Activated CD4-positive, alpha-beta memory T cell treated with anti-CD3 and anti-CD28 coated beads for 36 hours (primary cell): ENCODE measurements around the gene GZMM. TPM values are rescaled to one million over a fixed set of nuclear protein-coding genes. Genes with fewer than 3 reads are reported as not detected.
A peak's percentile ranks its signal among the peaks of the same experiment; 100 is the strongest.
"Not testable (repeated sequence)": the region's sequence is repeated elsewhere in the genome, so short reads cannot be mapped to it uniquely, and the experiment has no call there.

Source experiments
- CTCF ChIA-PET: fragments of 350-600 bp; sonication (Branson Sonifier 250); formaldehyde crosslinking; loops from one replicate; lab custom pipeline; 2021; ENCODE audit warnings: antibody characterized with exemption, inconsistent platforms; lab: Charles Lee
- POLR2A ChIA-PET: fragments of 350-600 bp; sonication (Branson Sonifier 250); formaldehyde crosslinking; loops from one replicate; lab custom pipeline; 2021; ENCODE audit warnings: antibody characterized with exemption; lab: Charles Lee
- DNase-seq: peaks from one replicate; pipeline ENCODE4 v3.0.0-alpha.2; 2020
- H3K27ac Mint-ChIP-seq: one replicate; pipeline ENCODE4 v1.8.0; 2021; ENCODE audit warnings: mixed read lengths
- H3K27me3 Mint-ChIP-seq: one replicate; pipeline ENCODE4 v1.8.0; 2021; ENCODE audit warnings: mixed read lengths
- H3K36me3 Mint-ChIP-seq: one replicate; pipeline ENCODE4 v1.8.0; 2021; ENCODE audit warnings: mixed read lengths
- H3K4me1 Mint-ChIP-seq: one replicate; pipeline ENCODE4 v1.8.0; 2021; ENCODE audit warnings: low read depth, mixed read lengths
- H3K4me3 Mint-ChIP-seq: one replicate; pipeline ENCODE4 v1.8.0; 2021; ENCODE audit warnings: mild to moderate bottlenecking, mixed read lengths
- H3K9me3 Mint-ChIP-seq: one replicate; pipeline ENCODE4 v1.8.0; 2021; ENCODE audit warnings: mixed read lengths
- intact Hi-C: fragments of 100-400 bp; cut with micrococcal nuclease; formaldehyde crosslinking; loops from one replicate; pipeline ENCODE4 v1.15.1; 2023
- total RNA-seq, 2 experiments: library from RNA; stranded (reverse); gene quantifications; one replicate each; pipeline ENCODE4 v1.2.3, GENCODE V29; 2021

The GZMM gene
- total RNA-seq, 2 experiments from 2014 or later, result 27.2 to 27.4 TPM

DNA sequence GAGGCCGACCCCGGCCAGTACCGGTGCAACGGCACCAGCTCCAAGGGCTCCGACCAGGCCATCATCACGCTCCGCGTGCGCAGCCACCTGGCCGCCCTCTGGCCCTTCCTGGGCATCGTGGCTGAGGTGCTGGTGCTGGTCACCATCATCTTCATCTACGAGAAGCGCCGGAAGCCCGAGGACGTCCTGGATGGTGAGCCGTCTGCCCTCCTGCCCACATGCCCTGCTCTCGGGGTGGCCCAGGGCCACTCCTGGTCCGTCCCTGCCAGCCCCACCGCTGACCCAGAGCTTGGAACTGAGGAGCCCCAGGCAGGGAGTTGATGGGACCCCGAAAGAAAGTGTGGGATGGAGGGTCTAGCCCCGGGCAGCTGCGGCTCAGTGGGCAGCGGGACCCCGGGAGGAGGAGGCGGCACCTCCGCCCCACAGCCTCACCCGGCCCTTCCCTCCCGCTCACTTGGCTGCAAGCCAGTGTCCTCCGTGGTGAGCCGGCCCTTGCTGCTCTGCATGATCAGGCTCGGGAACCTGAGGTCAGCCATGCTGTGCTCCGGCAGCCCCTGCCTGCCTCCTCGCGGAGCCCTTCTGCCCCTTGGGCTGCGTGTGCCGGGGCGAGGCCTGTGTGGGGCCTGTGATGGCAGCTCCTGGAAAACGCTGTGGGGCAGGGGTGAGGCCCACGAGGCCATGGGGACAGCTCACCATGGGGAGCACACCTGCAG is 37.7 kb downstream of the GZMM start:
- DNase-seq, result no peak
- H3K36me3 Mint-ChIP-seq, result peaks cover 3% of the 10 kb centered on the region
- intact Hi-C loops, result loop anchor here (10.0 kb wide), 1 partner anchor 53 kb away; the partner anchor contains the start of genes FGF22 and POLRMT
- ChIA-PET CTCF (interaction anchor here (0.7 kb wide), 1 partner anchor 153 kb away, joined by 3 read pairs; no protein-coding TSS in a partner anchor), POLR2A (no interaction called here)
- no peak overlapping the region for H3K4me3 Mint-ChIP-seq
- H3K9me3 Mint-ChIP-seq, result no peaks in the 10 kb centered on the region
- H3K4me1 Mint-ChIP-seq, result peaks cover 5% of the 10 kb centered on the region
- no peaks in the 10 kb centered on the region for H3K27me3 Mint-ChIP-seq
- H3K27ac Mint-ChIP-seq, result no peak overlapping the region

DNA sequence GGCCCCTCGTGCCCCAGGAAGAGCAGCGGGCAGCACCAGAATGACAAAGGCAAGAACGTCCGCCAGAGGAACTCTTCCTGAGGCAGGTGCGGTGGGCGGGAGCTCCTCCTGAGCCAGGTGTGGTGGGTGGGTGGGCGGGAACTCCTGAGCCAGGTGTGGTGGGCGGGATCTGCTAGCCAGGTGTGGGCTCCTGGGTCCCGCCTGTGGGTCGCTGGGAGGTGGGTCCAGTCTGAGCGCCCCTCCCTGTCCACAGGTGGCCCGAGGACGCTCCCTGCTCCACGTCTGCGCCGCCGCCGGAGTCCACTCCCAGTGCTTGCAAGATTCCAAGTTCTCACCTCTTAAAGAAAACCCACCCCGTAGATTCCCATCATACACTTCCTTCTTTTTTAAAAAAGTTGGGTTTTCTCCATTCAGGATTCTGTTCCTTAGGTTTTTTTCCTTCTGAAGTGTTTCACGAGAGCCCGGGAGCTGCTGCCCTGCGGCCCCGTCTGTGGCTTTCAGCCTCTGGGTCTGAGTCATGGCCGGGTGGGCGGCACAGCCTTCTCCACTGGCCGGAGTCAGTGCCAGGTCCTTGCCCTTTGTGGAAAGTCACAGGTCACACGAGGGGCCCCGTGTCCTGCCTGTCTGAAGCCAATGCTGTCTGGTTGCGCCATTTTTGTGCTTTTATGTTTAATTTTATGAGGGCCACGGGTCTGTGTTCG is 38.8 kb downstream of the GZMM start:
- CTCF ChIA-PET, result interaction anchor here (2.6 to 3.9 kb wide), 2 partner anchors 44 to 151 kb away, joined by 10 to 22 read pairs; no protein-coding TSS in a partner anchor
- H3K27ac Mint-ChIP-seq, result no peak overlapping the region
- H3K9me3 Mint-ChIP-seq, result no peaks in the 10 kb centered on the region
- H3K4me3 Mint-ChIP-seq, result no peak overlapping the region
- POLR2A ChIA-PET, result no interaction called here
- no peak for DNase-seq
- intact Hi-C loops, result loop anchor here (10.0 kb wide), 1 partner anchor 52 kb away; the partner anchor contains the start of genes FGF22 and POLRMT
- H3K4me1 Mint-ChIP-seq, result no peaks in the 10 kb centered on the region
- no peaks in the 10 kb centered on the region for H3K27me3 Mint-ChIP-seq
- H3K36me3 Mint-ChIP-seq, result peaks cover 3% of the 10 kb centered on the region

DNA sequence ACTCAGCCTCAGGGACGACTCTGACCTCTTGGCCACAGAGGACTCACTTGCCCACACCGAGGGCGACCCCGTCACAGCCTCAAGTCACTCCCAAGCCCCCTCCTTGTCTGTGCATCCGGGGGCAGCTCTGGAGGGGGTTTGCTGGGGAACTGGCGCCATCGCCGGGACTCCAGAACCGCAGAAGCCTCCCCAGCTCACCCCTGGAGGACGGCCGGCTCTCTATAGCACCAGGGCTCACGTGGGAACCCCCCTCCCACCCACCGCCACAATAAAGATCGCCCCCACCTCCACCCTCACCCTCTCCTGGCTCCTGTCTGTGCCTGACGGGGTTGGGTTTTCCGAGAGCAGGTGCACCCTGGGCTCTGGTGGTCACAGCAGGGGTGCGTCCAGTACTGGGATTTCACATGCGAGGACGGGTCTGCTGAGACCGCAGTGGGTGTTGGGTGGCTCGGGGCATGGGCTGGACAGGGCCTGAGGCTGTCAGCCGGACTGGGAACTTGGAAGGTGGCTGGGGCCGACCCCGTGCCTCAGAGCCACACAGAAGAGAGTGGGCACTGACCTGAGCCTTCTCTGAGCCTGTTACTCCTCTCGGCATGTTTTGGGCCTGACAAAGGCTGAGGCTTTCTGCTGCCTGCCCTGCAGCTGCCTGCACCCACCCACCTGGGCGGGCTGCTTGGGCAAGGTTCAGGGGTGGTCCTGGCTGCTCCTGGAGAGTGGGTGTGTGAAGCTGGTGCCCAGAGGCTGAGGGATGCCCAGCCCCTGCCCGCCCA is 39.5 kb downstream of the GZMM start:
- CTCF ChIA-PET, result interaction anchor here (1.1 to 3.9 kb wide), 13 partner anchors 8 to 151 kb away, joined by 3 to 22 read pairs (median 6); no protein-coding TSS in a partner anchor
- Mint-ChIP-seq H3K4me3 (no peak overlapping the region), H3K9me3 (no peaks in the 10 kb centered on the region), H3K27me3 (peaks cover 3% of the 10 kb centered on the region), H3K36me3 (peaks cover 3% of the 10 kb centered on the region), H3K4me1 (peaks cover 2% of the 10 kb centered on the region), H3K27ac (no peak overlapping the region)
- no peak for DNase-seq
- intact Hi-C loops, result loop anchor here (10.0 kb wide), 1 partner anchor 51 kb away; the partner anchor contains the start of genes FGF22 and POLRMT
- POLR2A ChIA-PET, result no interaction called here

DNA sequence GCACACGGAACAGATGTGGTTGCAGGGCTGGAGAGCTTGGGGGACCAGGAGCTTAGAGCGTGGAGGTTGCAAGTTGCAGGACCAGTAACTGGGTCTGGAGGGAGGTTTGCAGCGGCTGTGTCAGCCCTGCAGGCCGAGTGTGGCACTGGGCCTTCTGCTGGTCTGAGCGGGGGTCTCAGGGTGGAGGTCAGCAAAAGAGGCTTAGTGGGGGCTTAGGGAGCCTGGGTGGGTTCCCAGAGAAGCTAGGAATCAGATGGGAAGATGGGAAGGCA is 40.1 kb downstream of the GZMM start:
- intact Hi-C loops, result loop anchor here (10.0 kb wide), 1 partner anchor 51 kb away; the partner anchor contains the start of genes FGF22 and POLRMT
- H3K27ac Mint-ChIP-seq, result no peak overlapping the region
- H3K9me3 Mint-ChIP-seq, result no peaks in the 10 kb centered on the region
- H3K27me3 Mint-ChIP-seq, result peaks cover 3% of the 10 kb centered on the region
- peaks cover 3% of the 10 kb centered on the region for H3K36me3 Mint-ChIP-seq
- no peak overlapping the region for H3K4me3 Mint-ChIP-seq
- DNase-seq, result no peak
- POLR2A ChIA-PET, result no interaction called here
- CTCF ChIA-PET, result interaction anchor here (0.7 to 3.9 kb wide), 16 partner anchors 9 to 186 kb away, joined by 3 to 22 read pairs (median 5); no protein-coding TSS in a partner anchor
- H3K4me1 Mint-ChIP-seq, result peaks cover 2% of the 10 kb centered on the region

DNA sequence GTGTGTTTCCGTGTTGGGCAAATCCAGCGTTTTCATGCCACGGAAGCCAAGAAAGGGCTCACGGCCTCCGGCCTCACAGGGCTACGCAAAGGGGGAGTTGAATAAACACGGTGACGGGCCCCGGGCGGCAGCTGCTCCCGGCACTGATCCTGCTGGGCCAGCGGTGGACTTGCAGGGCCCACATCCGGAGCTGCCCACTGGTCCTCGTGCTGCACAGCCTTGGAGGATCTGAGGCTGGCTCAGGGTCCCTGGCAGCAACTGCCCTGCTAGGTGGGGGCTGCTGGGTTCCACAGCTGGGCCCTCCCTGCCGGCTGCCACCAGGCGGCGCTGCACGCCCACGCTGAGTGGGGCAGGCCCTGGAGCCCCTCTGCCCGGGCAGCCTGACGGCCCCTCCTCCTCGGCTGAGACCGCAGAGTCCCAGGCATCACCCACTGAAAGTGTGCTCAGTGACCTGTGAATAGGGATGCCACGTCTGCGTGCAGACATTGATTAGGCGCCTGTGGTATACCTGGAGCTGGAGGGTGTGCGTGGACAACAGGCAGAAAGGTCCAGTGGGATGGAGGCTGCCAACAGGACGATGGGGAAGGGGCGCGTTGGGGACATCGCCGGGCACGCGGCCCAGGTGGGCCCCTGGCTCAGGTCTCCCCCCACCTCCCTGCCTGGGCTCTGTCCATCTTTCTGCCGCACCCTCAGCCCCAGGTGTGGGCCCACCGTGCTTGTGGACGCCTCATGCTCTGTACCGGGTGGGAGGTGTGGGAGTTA is 40.6 kb downstream of the GZMM start:
- ChIA-PET POLR2A (interaction anchor here (0.8 kb wide), 1 partner anchor 42 kb away, joined by 3 read pairs; no protein-coding TSS in a partner anchor), CTCF (interaction anchor here (0.6 to 3.9 kb wide), 18 partner anchors 9 to 185 kb away, joined by 3 to 22 read pairs (median 5); partner anchors contain the start of gene RNF126)
- DNase-seq, result peak; percentile 74
- Mint-ChIP-seq H3K27me3 (peaks cover 5% of the 10 kb centered on the region), H3K27ac (no peak overlapping the region), H3K9me3 (no peaks in the 10 kb centered on the region), H3K4me3 (no peak overlapping the region), H3K36me3 (peaks cover 3% of the 10 kb centered on the region), H3K4me1 (peaks cover 4% of the 10 kb centered on the region)
- intact Hi-C loops, result loop anchor here (5.0 to 10.0 kb wide), 2 partner anchors 50 to 148 kb away; partner anchors contain the start of genes FGF22 and POLRMT

DNA sequence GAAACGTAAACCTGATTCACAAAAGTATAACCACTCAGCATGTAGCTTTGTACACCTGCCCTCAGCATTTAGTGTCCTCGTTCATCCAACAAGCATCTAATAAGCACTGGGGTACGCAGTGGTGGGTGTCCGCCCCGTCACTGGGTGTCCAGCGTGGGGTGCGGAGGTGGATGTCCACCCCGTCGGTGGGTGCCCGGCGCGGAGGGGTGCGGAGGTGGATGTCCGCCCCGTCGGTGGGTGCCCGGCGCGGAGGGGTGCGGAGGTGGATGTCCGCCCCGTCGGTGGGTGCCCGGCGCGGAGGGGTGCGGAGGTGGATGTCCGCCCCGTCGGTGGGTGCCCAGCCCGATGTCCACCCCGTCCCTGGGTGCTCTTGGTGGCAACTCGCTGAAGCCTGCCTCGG is 41.3 kb downstream of the GZMM start:
- not testable (repeated sequence) for H3K4me3 Mint-ChIP-seq, H3K27me3 Mint-ChIP-seq, H3K9me3 Mint-ChIP-seq, H3K36me3 Mint-ChIP-seq, H3K27ac Mint-ChIP-seq, DNase-seq, H3K4me1 Mint-ChIP-seq
- ChIA-PET POLR2A (interaction anchor here (0.6 to 0.8 kb wide), 2 partner anchors 41 to 47 kb away, joined by 3 read pairs; no protein-coding TSS in a partner anchor), CTCF (interaction anchor here (0.6 to 3.9 kb wide), 11 partner anchors 10 to 147 kb away, joined by 3 to 22 read pairs (median 5); partner anchors contain the start of gene RNF126)
- intact Hi-C loops, result loop anchor here (5.0 to 10.0 kb wide), 2 partner anchors 50 to 147 kb away; partner anchors contain the start of genes FGF22 and POLRMT

DNA sequence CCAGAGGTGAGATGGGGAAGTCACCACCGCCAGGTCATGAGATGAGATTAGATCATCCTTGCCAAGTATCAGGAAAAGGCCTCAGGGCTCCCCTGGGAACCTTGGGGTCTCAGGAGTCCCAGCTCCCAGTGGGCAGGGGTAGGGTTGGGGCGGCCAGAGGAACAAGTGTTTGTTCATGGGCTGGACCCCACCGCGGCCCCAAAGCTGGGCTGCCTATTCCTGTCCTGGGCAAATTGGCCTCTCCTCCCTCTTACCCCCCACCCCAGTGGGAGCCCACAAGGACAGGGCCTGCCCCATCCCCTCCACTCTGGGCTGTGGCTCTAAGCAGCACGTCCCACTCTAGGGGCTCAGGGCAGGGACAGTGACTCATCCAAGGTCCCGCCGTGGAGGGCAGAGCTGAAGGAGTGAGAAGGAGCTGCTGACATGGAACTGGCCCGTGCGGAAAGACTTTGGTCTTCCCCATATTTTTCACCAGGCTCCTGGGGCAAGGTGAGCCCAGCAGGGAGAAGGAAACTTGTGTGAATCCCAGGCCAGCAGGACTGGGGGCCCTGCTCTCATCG is 41.8 kb downstream of the GZMM start:
- CTCF ChIA-PET, result interaction anchor here (0.6 to 3.9 kb wide), 6 partner anchors 13 to 148 kb away, joined by 3 to 22 read pairs (median 4); no protein-coding TSS in a partner anchor
- peaks cover 3% of the 10 kb centered on the region for H3K36me3 Mint-ChIP-seq
- H3K4me3 Mint-ChIP-seq, result no peak overlapping the region
- no peak for DNase-seq
- no peak overlapping the region for H3K27ac Mint-ChIP-seq
- H3K9me3 Mint-ChIP-seq, result no peaks in the 10 kb centered on the region
- H3K27me3 Mint-ChIP-seq, result peaks cover 5% of the 10 kb centered on the region
- peaks cover 4% of the 10 kb centered on the region for H3K4me1 Mint-ChIP-seq
- intact Hi-C loops, result loop anchor here (5.0 to 10.0 kb wide), 2 partner anchors 49 to 147 kb away; partner anchors contain the start of genes FGF22 and POLRMT
- POLR2A ChIA-PET, result interaction anchor here (0.6 kb wide), 2 partner anchors 47 to 64 kb away, joined by 3 read pairs; no protein-coding TSS in a partner anchor

DNA sequence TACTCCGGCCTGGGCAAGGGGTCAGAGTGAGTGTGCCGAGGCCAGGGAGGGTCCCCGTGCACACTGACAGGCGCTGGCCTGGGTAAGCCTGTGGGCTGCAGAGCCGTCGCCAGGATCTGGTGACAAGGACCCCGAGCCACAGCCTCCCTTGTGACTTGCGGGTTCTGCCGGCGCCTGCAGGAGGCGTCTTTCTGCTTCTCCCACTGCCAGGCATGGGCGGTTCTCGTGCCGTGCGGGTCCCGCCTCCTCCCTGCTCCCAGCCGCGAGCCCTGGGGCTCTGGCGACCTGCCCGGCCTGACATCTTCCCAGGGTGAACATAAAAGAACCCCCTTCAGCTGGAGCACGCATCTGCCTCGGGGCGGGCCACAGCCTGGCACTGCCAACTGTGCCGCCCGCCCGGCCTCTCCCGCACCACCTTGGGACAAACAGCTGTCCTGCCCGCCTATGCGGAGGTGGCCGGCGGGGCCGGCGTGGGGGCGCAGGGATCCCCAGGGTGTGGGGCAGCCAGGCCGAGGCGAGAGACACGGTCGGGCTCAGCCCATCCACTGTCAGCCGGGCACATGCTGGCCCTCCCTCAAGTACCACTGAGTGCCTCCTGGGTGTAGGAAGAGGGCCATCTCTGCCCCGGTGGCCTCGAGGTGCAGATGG is 44.4 kb downstream of the GZMM start:
- peaks cover under 1% of the 10 kb centered on the region for H3K36me3 Mint-ChIP-seq
- ChIA-PET POLR2A (no interaction called here), CTCF (interaction anchor here (0.6 to 1.3 kb wide), 5 partner anchors 11 to 77 kb away, joined by 3 to 6 read pairs (median 3); partner anchors contain the start of gene RNF126)
- DNase-seq, result peak; percentile 83
- H3K27me3 Mint-ChIP-seq, result peaks cover 10% of the 10 kb centered on the region
- no peak overlapping the region for H3K27ac Mint-ChIP-seq
- peak overlapping the region; percentile 21 for H3K4me3 Mint-ChIP-seq
- H3K4me1 Mint-ChIP-seq, result peaks cover 4% of the 10 kb centered on the region
- intact Hi-C loops, result loop anchor here (2.0 to 10.0 kb wide), 4 partner anchors 23 to 144 kb away; partner anchors contain the start of genes FGF22, POLRMT and RNF126
- no peaks in the 10 kb centered on the region for H3K9me3 Mint-ChIP-seq

DNA sequence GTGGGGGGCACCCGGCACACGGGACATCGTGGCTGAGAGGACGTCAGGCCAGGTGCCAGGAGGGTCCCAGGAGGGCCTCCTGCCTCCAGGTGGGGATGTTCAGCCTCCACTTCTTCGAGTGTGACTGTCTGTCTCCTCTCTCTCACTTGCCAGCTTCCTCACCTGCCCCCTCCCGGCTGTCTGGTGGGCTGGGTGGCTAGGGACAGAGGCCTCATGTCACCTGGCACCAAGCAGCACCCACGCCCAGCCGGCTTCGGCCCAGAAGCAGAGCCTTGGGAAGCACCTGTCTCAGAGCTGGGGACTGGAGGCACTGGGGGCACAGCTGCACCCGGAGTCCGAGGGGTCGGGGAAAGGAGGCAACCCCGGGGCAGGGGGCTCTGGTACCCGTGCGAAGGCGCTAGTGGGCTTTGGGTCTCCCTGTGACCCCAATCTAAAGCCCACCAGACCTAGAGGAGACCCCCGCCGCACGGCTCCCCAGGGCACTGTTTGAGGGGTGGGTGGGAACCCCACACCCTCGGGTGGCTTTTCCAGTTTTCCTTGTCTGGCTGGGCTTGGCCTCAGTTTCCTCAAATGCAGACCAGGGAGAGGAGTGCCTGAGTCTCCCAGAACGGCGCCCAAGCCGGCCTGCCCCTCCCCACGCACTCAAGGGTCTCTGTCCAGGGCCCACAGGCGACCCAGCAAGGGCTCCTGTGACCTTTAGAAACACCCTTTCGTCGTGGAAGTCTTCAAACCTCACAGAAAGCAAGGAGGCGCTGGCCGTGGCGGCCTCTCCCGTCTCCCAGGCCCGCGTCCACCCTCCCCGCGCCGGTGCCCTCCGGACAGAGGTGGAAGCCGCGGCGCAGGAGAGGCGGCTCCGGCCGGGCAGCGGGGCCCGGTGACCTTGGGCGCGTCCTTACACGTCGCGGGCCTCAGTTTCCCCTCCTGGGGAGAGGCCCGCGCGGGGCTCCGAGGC is 45.2 kb downstream of the GZMM start:
- H3K9me3 Mint-ChIP-seq, result no peaks in the 10 kb centered on the region
- no peak overlapping the region for H3K4me3 Mint-ChIP-seq
- intact Hi-C loops, result loop anchor here (2.0 to 10.0 kb wide), 4 partner anchors 22 to 143 kb away; partner anchors contain the start of genes FGF22, POLRMT and RNF126
- ChIA-PET POLR2A (no interaction called here), CTCF (interaction anchor here (0.6 to 1.3 kb wide), 5 partner anchors 11 to 122 kb away, joined by 3 to 6 read pairs (median 3); partner anchors contain the start of gene RNF126)
- H3K36me3 Mint-ChIP-seq, result no peaks in the 10 kb centered on the region
- H3K27me3 Mint-ChIP-seq, result peaks cover 14% of the 10 kb centered on the region
- H3K4me1 Mint-ChIP-seq, result peaks cover 4% of the 10 kb centered on the region
- no peak overlapping the region for H3K27ac Mint-ChIP-seq
- DNase-seq, result no peak
